ENCODE data around the gene RRAGD.

The RRAGD gene

GRCh38 chr6:89320012-89320559 is 92.0 kb downstream of the RRAGD start:
- WGBS, 2 experiments = 95 to 96% methylated on average over 6 of the region's 6 CpGs

GRCh38 chr6:89317067-89317466 is 95.0 kb downstream of the RRAGD start:
- Histone ChIP-seq H3K36me3 (ENCODE audit: control insufficient read depth, insufficient read depth, low read length) (no peaks in the 10 kb centered on the region), H3K4me1 (ENCODE audit: control insufficient read depth, insufficient read depth, low read length) (peaks cover 10% of the 10 kb centered on the region), H3K9me3 (ENCODE audit: control insufficient read depth, low read length) (peaks cover 3% of the 10 kb centered on the region)

More at GRCh38 chr6:89320012-89320559, 92.0 kb downstream of the RRAGD start:
- H3K4me1 ChIP-seq (ENCODE audit: control insufficient read depth, insufficient read depth, low read length) = no peaks in the 10 kb centered on the region
- no peaks in the 10 kb centered on the region for H3K27me3 ChIP-seq (ENCODE audit: control insufficient read depth, insufficient read depth, low read length, poor library complexity, severe bottlenecking)
- no peak overlapping the region for H3K27ac ChIP-seq (ENCODE audit: insufficient read depth, low read depth, low read length, poor library complexity, severe bottlenecking)
- H3K4me3 ChIP-seq (ENCODE audit: insufficient read depth, low read depth, low read length) = no peak overlapping the region
- no peaks in the 10 kb centered on the region for H3K36me3 ChIP-seq (ENCODE audit: control insufficient read depth, insufficient read depth, low read length)
- H3K9me3 ChIP-seq (ENCODE audit: control insufficient read depth, low read length) = peaks cover 3% of the 10 kb centered on the region

GRCh38 chr6:89315249-89315885 is 96.7 kb downstream of the RRAGD start, which contains the start of gene GABRR2:
Gene GABRR2, minus strand, starts transcription at chr6:89315299. Its CDS starts 134 bp downstream, at chr6:89315165.
- H3K27ac ChIP-seq (ENCODE audit: insufficient read depth, low read depth, low read length, poor library complexity, severe bottlenecking) = no peak within 1 kb of the TSS
- H3K27me3 ChIP-seq (ENCODE audit: control insufficient read depth, insufficient read depth, low read length, poor library complexity, severe bottlenecking) = no peaks in the 10 kb centered on the region
- H3K4me3 ChIP-seq (ENCODE audit: insufficient read depth, low read depth, low read length) = no peak within 1 kb of the TSS
- no peaks in the 10 kb centered on the region for H3K36me3 ChIP-seq (ENCODE audit: control insufficient read depth, insufficient read depth, low read length)
- peaks cover 18% of the 10 kb centered on the region for H3K4me1 ChIP-seq (ENCODE audit: control insufficient read depth, insufficient read depth, low read length)
- H3K9me3 ChIP-seq (ENCODE audit: control insufficient read depth, low read length) = no peaks in the 10 kb centered on the region
- WGBS, 2 experiments = 89 to 96% methylated on average over 6 of the region's 6 CpGs

More at GRCh38 chr6:89317067-89317466, 95.0 kb downstream of the RRAGD start:
- Histone ChIP-seq H3K4me3 (ENCODE audit: insufficient read depth, low read depth, low read length) (no peak overlapping the region), H3K27ac (ENCODE audit: insufficient read depth, low read depth, low read length, poor library complexity, severe bottlenecking) (no peak overlapping the region), H3K27me3 (ENCODE audit: control insufficient read depth, insufficient read depth, low read length, poor library complexity, severe bottlenecking) (no peaks in the 10 kb centered on the region)

GRCh38 chr6:89314692-89315091 is 97.4 kb downstream of the RRAGD start:
- Histone ChIP-seq H3K27me3 (ENCODE audit: control insufficient read depth, insufficient read depth, low read length, poor library complexity, severe bottlenecking) (no peaks in the 10 kb centered on the region), H3K27ac (ENCODE audit: insufficient read depth, low read depth, low read length, poor library complexity, severe bottlenecking) (no peak overlapping the region), H3K4me1 (ENCODE audit: control insufficient read depth, insufficient read depth, low read length) (peaks cover 18% of the 10 kb centered on the region), H3K4me3 (ENCODE audit: insufficient read depth, low read depth, low read length) (no peak overlapping the region), H3K36me3 (ENCODE audit: control insufficient read depth, insufficient read depth, low read length) (no peaks in the 10 kb centered on the region), H3K9me3 (ENCODE audit: control insufficient read depth, low read length) (no peaks in the 10 kb centered on the region)
- 91 to 94% methylated on average over 7 of the region's 7 CpGs for WGBS, 2 experiments
